Neural progenitor cell (in vitro differentiated cells): ENCODE results near the gene TM9SF3.

Experiments
- CTCF ChIP-seq: fragments of 200-600 bp; sonication (generic); IDR thresholded peaks from 2 replicates; pipeline ENCODE4 v1.5.1; 2017; ENCODE audit warnings: antibody characterized with exemption, mild to moderate bottlenecking
- EZH2 ChIP-seq: fragments of 200-600 bp; sonication (generic); IDR thresholded peaks from 2 replicates; pipeline ENCODE4 v1.6.1; 2017; ENCODE audit warnings: antibody characterized with exemption, mild to moderate bottlenecking, moderate library complexity
- EZH2phosphoT487 ChIP-seq: fragments of 200-600 bp; sonication (generic); IDR thresholded peaks from 2 replicates; pipeline ENCODE4 v1.6.1; 2017; ENCODE audit warnings: antibody characterized with exemption

- TF ChIP-seq CTCF (no peak), EZH2phosphoT487 (no peak), EZH2 (no peak)
Observed at GRCh38 chr10:96565774-96566173, 21.0 kb downstream of the TM9SF3 start.
